ENCODE data around the gene C2orf81.
A peak's percentile ranks its signal among the peaks of the same experiment; 100 is the strongest.
"Not testable (repeated sequence)": the region's sequence is repeated elsewhere in the genome, so short reads cannot be mapped to it uniquely, and the experiment has no call there.

The C2orf81 gene

GRCh38 chr2:74442483-74443297, 21.3 kb upstream of the C2orf81 start:
- DNase-seq, result not testable (repeated sequence)

GRCh38 chr2:74441690-74442482, 20.5 kb upstream of the C2orf81 start, which contains the start of gene RTKN:
RTKN (minus strand) TSS chr2:74441937; CDS start chr2:74441816, 121 bp downstream.
- DNase-seq, result peak; percentile 27

- no peak for DNase-seq
Measured at GRCh38 chr2:74441170-74441689, 19.8 kb upstream of the C2orf81 start.

- DNase-seq, result peak; percentile 82
Measured at GRCh38 chr2:74440378-74441169, 19.2 kb upstream of the C2orf81 start.

- no peak for DNase-seq
Measured at GRCh38 chr2:74439803-74440377, 18.5 kb upstream of the C2orf81 start.

GRCh38 chr2:74439373-74439772, 18.0 kb upstream of the C2orf81 start:
- DNase-seq, result no peak

GRCh38 chr2:74438248-74438647, 16.8 kb upstream of the C2orf81 start:
- DNase-seq, result no peak

- no peak for DNase-seq
Measured at GRCh38 chr2:74436848-74437695, 15.7 kb upstream of the C2orf81 start.

GRCh38 chr2:74436111-74436805, 14.8 kb upstream of the C2orf81 start:
- no peak for DNase-seq

GRCh38 chr2:74430502-74430901, 9.1 kb upstream of the C2orf81 start:
- no peak for DNase-seq

GRCh38 chr2:74429487-74430451, 8.3 kb upstream of the C2orf81 start:
- no peak for DNase-seq

GRCh38 chr2:74428675-74429074, 7.3 kb upstream of the C2orf81 start:
- no peak for DNase-seq

- no peak for DNase-seq
Measured at GRCh38 chr2:74427551-74427950, 6.1 kb upstream of the C2orf81 start.

- DNase-seq, result no peak
Measured at GRCh38 chr2:74426181-74426758, 4.9 kb upstream of the C2orf81 start.

GRCh38 chr2:74425523-74425922, 4.1 kb upstream of the C2orf81 start:
- DNase-seq, result no peak

GRCh38 chr2:74424995-74425406, 3.6 kb upstream of the C2orf81 start:
- DNase-seq, result no peak

- no peak for DNase-seq
Measured at GRCh38 chr2:74424139-74424992, 2.9 kb upstream of the C2orf81 start.

Data from NCI-H2171 treated with DMSO at 0.1 percent for 48 hours (cell line).